ENCODE results near the gene PLAGL2. TPM values are rescaled to one million over a fixed set of nuclear protein-coding genes. Genes with fewer than 3 reads are reported as not detected.

The PLAGL2 gene
- total RNA-seq, 1 experiment from 2014 or later: 44.4 TPM

GRCh38 chr20:32157611-32158010, 49.9 kb downstream of the PLAGL2 start:
- no peak for TF ChIP-seq CTCF (conservative IDR thresholded peaks at IDR 0.05)
- Histone ChIP-seq H3K4ac (ENCODE audit: low read depth, low read length) (no peak overlapping the region), H2AFZ (ENCODE audit: low read length) (no peak overlapping the region), H4K20me1 (ENCODE audit: control insufficient read depth, insufficient read depth, insufficient read length) (no peaks in the 10 kb centered on the region), H3K27me3 (ENCODE audit: insufficient read depth, low read length) (no peaks in the 10 kb centered on the region), H3K14ac (ENCODE audit: insufficient read depth, low read length) (no peak overlapping the region), H3K9me3 (ENCODE audit: control insufficient read depth, low read depth, low read length) (no peaks in the 10 kb centered on the region), H2BK5ac (ENCODE audit: insufficient read length, low read length) (no peak overlapping the region), H3K9ac (ENCODE audit: extremely low read depth, insufficient read length, low read length) (no peak overlapping the region), H4K5ac (ENCODE audit: insufficient read length, low read depth, low read length) (no peak overlapping the region), H2BK120ac (ENCODE audit: low read depth, low read length, poor library complexity, severe bottlenecking) (no peak overlapping the region), H2AK5ac (ENCODE audit: insufficient read length, low read length) (no peak overlapping the region), H4K91ac (ENCODE audit: insufficient read length, low read depth, low read length) (no peak overlapping the region), H3K23ac (ENCODE audit: insufficient read length, low read depth, low read length) (no peak overlapping the region), H3K4me1 (ENCODE audit: insufficient read depth, low read length) (no peaks in the 10 kb centered on the region), H3K23me2 (ENCODE audit: insufficient read length, low read depth, low read length, poor library complexity, severe bottlenecking) (no peaks in the 10 kb centered on the region), H3K79me2 (ENCODE audit: insufficient read depth, low read length) (no peaks in the 10 kb centered on the region), H3K18ac (ENCODE audit: insufficient read length, low read depth, low read length) (no peak overlapping the region), H2BK12ac (ENCODE audit: insufficient read length, low read depth, low read length) (no peak overlapping the region), H3K4me2 (ENCODE audit: insufficient read depth, insufficient read length, low read length) (no peak overlapping the region), H2BK20ac (ENCODE audit: low read depth, low read length, poor library complexity, severe bottlenecking) (no peak overlapping the region), H2BK15ac (ENCODE audit: low read depth, low read length) (no peak overlapping the region), H3T11ph (ENCODE audit: low read length) (no peak overlapping the region), H3K79me1 (ENCODE audit: insufficient read depth, low read depth, low read length, poor library complexity, severe bottlenecking) (no peaks in the 10 kb centered on the region), H3K27ac (ENCODE audit: insufficient read length, low read depth, low read length) (no peak overlapping the region), H3K56ac (ENCODE audit: insufficient read length, low read depth, low read length) (no peak overlapping the region), H4K8ac (replicated peaks; ENCODE audit: insufficient read length, low read depth, low read length) (no peak overlapping the region)
- Mint-ChIP-seq H3K9me3 (no peaks in the 10 kb centered on the region), H3K4me1 (peaks cover 2 to 7% of the 10 kb centered on the region in 2 experiments; a peak in 3 of 4 replicates), H3K4me3 (no peak overlapping the region), H3K27ac (no peak overlapping the region; a peak in 1 of 7 replicates), H3K27me3 (ENCODE audit: low read depth) (no peaks in the 10 kb centered on the region), H3K36me3 (ENCODE audit: insufficient read depth in 1 of 3, low read depth in 3 of 3) (peaks cover 29 to 83% (median 69%) of the 10 kb centered on the region in 3 experiments)
- DNase-seq: no peak
- WGBS (ENCODE audit: extremely low coverage, insufficient read length, low lambda C conversion rate): no CpG with 5 or more reads among the region's 14 CpGs

All from H9 (cell line).